ENCODE measurements around the gene ZIC5.

The ZIC5 gene

DNA sequence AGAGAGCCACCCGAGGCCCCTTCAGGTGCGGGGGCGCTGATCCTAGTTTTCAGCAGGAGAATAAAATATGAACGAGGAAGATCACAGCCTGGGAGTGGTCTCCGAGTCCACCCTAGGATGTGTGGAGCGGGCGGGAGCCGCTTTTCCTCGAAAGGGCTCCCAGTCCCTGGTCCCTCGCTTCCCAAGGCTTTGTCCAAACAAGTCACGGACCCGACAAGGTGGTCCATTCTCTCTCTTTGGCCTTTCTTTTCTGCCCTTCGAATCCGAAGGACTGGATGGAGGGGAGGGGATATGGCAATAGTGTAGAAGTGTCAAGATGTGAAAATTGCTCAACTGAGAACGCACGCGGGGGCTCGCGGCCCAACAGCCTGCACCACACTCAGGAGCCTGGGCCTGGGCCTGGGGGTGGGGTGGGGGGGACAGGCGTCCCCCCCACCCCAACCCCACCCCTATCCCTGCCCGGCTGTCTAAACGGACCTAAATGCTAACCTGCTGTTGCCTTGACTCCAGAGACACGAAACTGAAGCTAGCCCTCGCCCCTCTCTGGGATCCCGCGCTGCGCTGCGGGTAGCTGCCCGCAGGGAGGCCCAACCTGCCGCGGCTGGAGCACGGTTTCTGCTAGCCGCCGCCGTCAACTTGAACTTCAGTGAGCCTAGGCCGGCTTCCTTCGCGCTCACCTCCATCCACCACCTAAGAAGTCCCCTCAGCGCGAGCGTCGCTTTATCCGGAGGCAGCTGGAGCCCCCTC is 17.1 kb upstream of the ZIC5 start:
- DNase-seq (ENCODE audit: insufficient read length, low spot score) (no peak), FAIRE-seq (no peak)

- no peak for FAIRE-seq
Observed at GRCh38 chr13:99987154-99988019, 15.8 kb upstream of the ZIC5 start.

DNA sequence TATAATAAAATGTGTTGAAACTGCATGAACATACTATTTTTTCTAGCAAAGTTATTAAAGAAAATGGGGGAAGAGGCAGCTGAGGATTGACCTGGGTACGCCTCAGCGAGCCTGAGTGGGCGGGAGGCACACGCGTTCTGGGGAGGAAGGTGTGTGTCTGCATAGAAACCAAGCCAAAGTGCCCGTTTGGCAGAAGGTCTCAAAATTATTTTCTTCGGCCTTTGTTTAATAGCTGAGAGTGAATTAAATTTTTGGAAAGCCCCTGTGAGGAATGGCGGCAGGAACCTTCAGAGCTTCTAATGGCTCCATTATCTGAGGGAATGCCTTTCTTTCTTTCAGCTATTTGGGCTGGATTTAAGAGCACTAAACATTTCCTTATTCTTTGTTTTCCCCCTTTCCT is 15.2 kb upstream of the ZIC5 start:
- FAIRE-seq (no peak), DNase-seq (ENCODE audit: insufficient read length, low spot score) (no peak)

More at GRCh38 chr13:99987154-99988019, 15.8 kb upstream of the ZIC5 start:
- no peak for DNase-seq (ENCODE audit: insufficient read length, low spot score)

DNA sequence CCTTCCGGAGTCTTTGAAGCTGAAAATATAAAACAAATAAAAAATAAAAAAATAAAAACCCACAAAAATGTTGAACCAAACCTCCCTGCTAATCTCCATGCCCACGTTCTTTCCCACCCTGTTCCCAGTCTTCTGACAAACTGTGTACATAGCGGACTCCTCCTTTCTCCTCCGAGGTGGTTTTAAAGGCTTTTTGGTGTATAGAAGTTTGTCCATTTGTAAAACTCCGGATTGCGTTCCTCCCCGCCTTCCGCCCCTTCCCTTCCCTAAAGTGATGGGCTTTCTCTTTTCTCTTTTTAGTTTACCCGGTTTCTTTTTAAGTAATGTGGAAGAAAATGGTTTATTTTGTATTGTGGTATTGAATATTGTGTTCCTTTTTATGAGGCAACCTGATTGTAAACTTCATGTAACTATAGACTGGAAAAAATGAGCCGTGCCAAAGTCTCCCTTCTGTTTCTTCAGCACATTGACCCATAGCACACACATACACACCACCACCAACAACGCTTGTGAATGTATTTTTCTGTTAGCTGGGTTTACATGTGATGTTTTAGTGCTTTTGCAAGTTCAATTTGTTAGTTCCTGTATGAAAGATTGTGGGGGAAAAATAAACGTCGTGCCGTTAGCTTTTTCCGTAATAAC is 14.4 kb upstream of the ZIC5 start:
- FAIRE-seq (no peak), DNase-seq (ENCODE audit: insufficient read length, low spot score) (no peak)

DNA sequence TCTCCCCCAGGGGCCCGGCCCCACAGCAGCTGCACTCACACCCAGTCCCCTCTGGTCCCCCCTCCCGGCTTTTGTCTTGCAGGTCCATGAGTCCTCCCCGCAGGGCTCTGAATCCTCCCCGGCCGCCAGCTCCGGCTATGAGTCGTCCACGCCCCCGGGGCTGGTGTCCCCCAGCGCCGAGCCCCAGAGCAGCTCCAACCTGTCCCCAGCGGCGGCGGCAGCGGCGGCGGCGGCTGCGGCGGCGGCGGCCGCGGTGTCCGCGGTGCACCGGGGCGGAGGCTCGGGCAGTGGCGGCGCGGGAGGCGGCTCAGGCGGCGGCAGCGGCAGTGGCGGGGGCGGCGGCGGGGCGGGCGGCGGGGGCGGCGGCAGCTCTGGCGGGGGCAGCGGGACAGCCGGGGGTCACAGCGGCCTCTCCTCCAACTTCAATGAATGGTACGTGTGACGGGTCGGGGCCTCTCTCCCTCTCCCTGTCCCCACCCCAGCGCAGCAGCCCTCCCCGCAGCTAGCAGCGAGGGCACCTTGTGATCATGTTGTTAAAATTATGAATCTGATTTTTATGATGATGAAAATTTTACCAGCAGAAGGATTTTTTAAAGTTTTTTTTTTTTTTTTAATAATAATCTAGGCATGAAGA is 13.8 kb upstream of the ZIC5 start:
- no peak for FAIRE-seq
- DNase-seq (ENCODE audit: insufficient read length, low spot score): no peak

DNA sequence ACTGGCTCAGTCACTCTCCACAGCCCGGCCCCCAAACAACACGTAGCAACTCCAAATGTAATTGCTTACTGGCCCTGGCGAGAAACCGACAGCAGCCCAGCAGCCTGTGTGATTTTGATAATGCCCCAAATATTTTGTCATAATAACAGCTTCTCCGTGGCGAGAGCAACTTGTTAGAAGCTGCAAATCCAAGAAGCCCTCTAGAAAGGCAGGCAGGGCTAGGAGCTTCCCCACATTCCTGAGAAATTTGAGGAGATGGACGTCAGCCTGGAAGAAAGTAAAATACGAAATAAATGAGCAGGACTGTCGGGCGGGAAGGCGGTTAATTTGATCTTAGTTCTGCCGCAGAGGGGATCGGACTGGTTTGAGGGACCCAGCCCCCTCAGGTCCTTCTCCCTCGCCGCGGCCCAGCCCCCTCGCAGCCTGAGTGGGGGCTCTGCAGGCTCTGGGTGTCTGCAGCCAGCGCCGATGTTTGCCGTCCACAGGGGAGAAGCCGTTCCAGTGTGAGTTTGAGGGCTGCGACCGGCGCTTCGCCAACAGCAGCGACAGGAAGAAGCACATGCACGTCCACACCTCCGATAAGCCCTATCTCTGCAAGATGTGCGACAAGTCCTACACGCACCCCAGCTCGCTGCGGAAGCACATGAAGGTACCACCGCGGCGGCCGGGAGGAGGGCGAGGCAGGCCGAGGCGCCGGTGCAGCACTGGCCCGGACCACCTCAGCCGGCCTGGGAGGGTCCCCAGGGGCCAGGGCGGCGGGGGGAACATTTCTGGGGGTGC is 13.1 kb upstream of the ZIC5 start:
- DNase-seq (ENCODE audit: insufficient read length, low spot score) (no peak), FAIRE-seq (no peak)

GRCh38 chr13:99983499-99984401 is 12.2 kb upstream of the ZIC5 start:
- DNase-seq (ENCODE audit: insufficient read length, low spot score) (no peak), FAIRE-seq (no peak)

DNA sequence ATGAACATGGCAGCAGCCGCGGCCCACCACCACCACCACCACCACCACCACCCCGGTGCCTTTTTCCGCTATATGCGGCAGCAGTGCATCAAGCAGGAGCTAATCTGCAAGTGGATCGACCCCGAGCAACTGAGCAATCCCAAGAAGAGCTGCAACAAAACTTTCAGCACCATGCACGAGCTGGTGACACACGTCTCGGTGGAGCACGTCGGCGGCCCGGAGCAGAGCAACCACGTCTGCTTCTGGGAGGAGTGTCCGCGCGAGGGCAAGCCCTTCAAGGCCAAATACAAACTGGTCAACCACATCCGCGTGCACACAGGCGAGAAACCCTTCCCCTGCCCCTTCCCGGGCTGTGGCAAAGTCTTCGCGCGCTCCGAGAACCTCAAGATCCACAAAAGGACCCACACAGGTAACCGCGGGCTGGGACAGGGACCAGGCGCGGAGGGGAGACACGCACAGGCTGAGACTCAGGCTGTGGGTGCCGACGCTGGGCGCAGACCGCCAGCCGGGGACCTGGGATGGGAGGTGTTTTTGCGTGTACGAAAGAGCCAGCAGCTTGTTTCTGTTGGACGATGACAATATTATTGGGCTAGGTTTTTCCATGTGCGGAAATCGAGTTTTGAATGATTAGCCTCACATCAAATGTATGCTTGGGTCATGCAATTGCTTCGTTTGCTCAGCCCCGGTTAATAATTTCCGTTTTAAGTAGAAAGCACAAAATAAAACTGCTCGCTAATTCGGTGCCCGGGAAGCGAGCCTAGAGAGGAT is 11.3 kb upstream of the ZIC5 start:
- FAIRE-seq (no peak), DNase-seq (ENCODE audit: insufficient read length, low spot score) (no peak)

DNA sequence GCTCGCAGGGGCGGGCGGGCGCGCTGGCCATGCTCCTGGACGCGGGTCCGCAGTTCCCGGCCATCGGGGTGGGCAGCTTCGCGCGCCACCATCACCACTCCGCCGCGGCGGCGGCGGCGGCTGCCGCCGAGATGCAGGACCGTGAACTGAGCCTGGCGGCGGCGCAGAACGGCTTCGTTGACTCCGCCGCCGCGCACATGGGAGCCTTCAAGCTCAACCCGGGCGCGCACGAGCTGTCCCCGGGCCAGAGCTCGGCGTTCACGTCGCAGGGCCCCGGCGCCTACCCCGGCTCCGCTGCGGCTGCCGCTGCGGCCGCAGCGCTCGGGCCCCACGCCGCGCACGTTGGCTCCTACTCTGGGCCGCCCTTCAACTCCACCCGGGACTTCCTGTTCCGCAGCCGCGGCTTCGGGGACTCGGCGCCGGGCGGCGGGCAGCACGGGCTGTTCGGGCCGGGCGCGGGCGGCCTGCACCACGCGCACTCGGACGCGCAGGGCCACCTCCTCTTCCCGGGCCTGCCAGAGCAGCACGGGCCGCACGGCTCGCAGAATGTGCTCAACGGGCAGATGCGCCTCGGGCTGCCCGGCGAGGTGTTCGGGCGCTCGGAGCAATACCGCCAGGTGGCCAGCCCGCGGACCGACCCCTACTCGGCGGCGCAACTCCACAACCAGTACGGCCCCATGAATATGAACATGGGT is 10.6 kb upstream of the ZIC5 start:
- DNase-seq (ENCODE audit: insufficient read length, low spot score) (no peak), FAIRE-seq (no peak)

DNA sequence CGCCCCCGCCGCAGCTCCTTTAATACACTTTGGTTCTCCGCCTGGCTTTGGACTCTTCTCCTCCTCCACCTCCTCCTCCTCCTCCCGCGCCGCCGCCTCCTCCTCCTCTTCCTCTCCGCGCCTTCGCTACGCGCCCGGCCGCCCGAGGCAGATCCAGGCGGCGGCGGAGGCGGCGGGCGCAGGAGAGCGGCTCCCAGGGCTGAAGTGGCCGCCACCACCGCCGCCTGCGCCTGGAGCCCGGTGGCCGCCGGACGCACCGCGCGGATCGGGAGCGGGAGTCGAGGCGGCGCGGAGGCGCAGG is 10.1 kb upstream of the ZIC5 start, which contains the start of gene ZIC2:
Gene ZIC2 (plus strand): TSS at position 50 of the 301 bp plus-strand sequence. CDS start 281 bp downstream, outside the sequence.
- FAIRE-seq: no peak
- no peak for DNase-seq (ENCODE audit: insufficient read length, low spot score)

GRCh38 chr13:99980824-99981734 is 9.5 kb upstream of the ZIC5 start:
- DNase-seq (ENCODE audit: insufficient read length, low spot score) (no peak), FAIRE-seq (no peak)

- DNase-seq (ENCODE audit: insufficient read length, low spot score) (peak; percentile 52), FAIRE-seq (no peak)
Observed at GRCh38 chr13:99980201-99980823, 8.7 kb upstream of the ZIC5 start.

GRCh38 chr13:99979453-99980200 is 8.1 kb upstream of the ZIC5 start:
- DNase-seq (ENCODE audit: insufficient read length, low spot score) (no peak), FAIRE-seq (no peak)

- no peak for DNase-seq (ENCODE audit: insufficient read length, low spot score)
- FAIRE-seq: no peak
Observed at GRCh38 chr13:99978799-99979452, 7.4 kb upstream of the ZIC5 start.
